ENCODE data around the gene GNB1L. TPM values are rescaled to one million over a fixed set of nuclear protein-coding genes. Genes with fewer than 3 reads are reported as not detected.

GNB1L gene
- total RNA-seq, 5 donors from 2014 or later (not counting 1 experiment from before 2014, with no cell fraction given) = 4.8 to 13.7 (median 12.9) TPM

- ChIA-PET POLR2A (no interaction called here), CTCF (no interaction called here)
- Mint-ChIP-seq H3K4me1 (peaks cover 54 to 70% (median 61%) of the 10 kb centered on the region in 3 donors), H3K36me3 (peaks cover 10% of the 10 kb centered on the region), H3K9me3 (no peaks in the 10 kb centered on the region), H3K4me3 (peak overlapping the region; percentile 90 to 98 (median 91)), H3K27ac (peak overlapping the region; percentile 89 to 93), H3K27me3 (no peaks in the 10 kb centered on the region)
- Histone ChIP-seq H3K9me3 (no peaks in the 10 kb centered on the region), H3K27ac (ENCODE audit: low read length) (no peak overlapping the region), H3K4me1 (ENCODE audit: control insufficient read depth in 1 of 2, extremely low read depth in 1 of 2, insufficient read depth in 2 of 2, low read length in 2 of 2) (peaks cover 4 to 67% of the 10 kb centered on the region in 2 experiments), H3K36me3 (ENCODE audit: control insufficient read depth in 2 of 2, extremely low read depth in 1 of 2, insufficient read depth in 1 of 2, low read length in 1 of 2) (peaks cover 12 to 34% of the 10 kb centered on the region in 2 donors), H3K27me3 (replicated peaks in 1 of 2; ENCODE audit: control insufficient read depth in 2 of 2, extremely low read depth in 1 of 2, insufficient read depth in 2 of 2, low read length in 1 of 2) (no peaks in the 10 kb centered on the region), H3K4me3 (ENCODE audit: control insufficient read depth in 1 of 2, extremely low read depth in 1 of 2, low read length in 1 of 2) (peak overlapping the region; percentile 93 to 99)
- WGBS (ENCODE audit: insufficient coverage) = 49% methylated on average over 11 of the region's 11 CpGs
- ATAC-seq (replicated peaks in 1 of 4) = no peak
- no peak for DNase-seq
Observed at GRCh38 chr22:19853058-19853878, 1.4 kb downstream of the GNB1L start.

GRCh38 chr22:19852177-19852781, 2.4 kb downstream of the GNB1L start:
- Mint-ChIP-seq H3K27me3 (no peaks in the 10 kb centered on the region), H3K9me3 (no peaks in the 10 kb centered on the region), H3K4me1 (peaks cover 60 to 67% (median 61%) of the 10 kb centered on the region in 3 donors), H3K36me3 (peaks cover 13% of the 10 kb centered on the region), H3K27ac (peak overlapping the region; percentile 89 to 93), H3K4me3 (peak overlapping the region; percentile 90 to 98 (median 91))
- 96% methylated on average over 12 of the region's 12 CpGs for WGBS (ENCODE audit: insufficient coverage)
- CTCF ChIA-PET = no interaction called here
- ATAC-seq (replicated peaks in 1 of 4) (no peak), DNase-seq (no peak)
- peaks cover 12 to 34% of the 10 kb centered on the region in 2 donors for H3K36me3 ChIP-seq (ENCODE audit: control insufficient read depth in 2 of 2, extremely low read depth in 1 of 2, insufficient read depth in 1 of 2, low read length in 1 of 2)
- H3K27me3 ChIP-seq (replicated peaks in 1 of 2; ENCODE audit: control insufficient read depth in 2 of 2, extremely low read depth in 1 of 2, insufficient read depth in 2 of 2, low read length in 1 of 2) = no peaks in the 10 kb centered on the region
- no peaks in the 10 kb centered on the region for H3K9me3 ChIP-seq
- H3K27ac ChIP-seq (ENCODE audit: low read length) = no peak overlapping the region
- POLR2A ChIA-PET = no interaction called here
- H3K4me1 ChIP-seq (ENCODE audit: control insufficient read depth in 1 of 2, extremely low read depth in 1 of 2, insufficient read depth in 2 of 2, low read length in 2 of 2) = peaks cover 4 to 68% of the 10 kb centered on the region in 2 experiments
- H3K4me3 ChIP-seq (ENCODE audit: control insufficient read depth in 1 of 2, extremely low read depth in 1 of 2, low read length in 1 of 2) = no peak overlapping the region

- ChIA-PET CTCF (no interaction called here), POLR2A (no interaction called here)
- peaks cover 4 to 65% of the 10 kb centered on the region in 2 experiments for H3K4me1 ChIP-seq (ENCODE audit: control insufficient read depth in 1 of 2, extremely low read depth in 1 of 2, insufficient read depth in 2 of 2, low read length in 2 of 2)
- no peak overlapping the region for H3K27ac ChIP-seq (ENCODE audit: low read length)
- H3K36me3 ChIP-seq (ENCODE audit: control insufficient read depth in 2 of 2, extremely low read depth in 1 of 2, insufficient read depth in 1 of 2, low read length in 1 of 2) = peaks cover 12 to 38% of the 10 kb centered on the region in 2 donors
- Mint-ChIP-seq H3K4me1 (peaks cover 55 to 60% (median 56%) of the 10 kb centered on the region in 3 donors), H3K9me3 (no peaks in the 10 kb centered on the region), H3K27ac (no peak overlapping the region), H3K36me3 (peaks cover 13% of the 10 kb centered on the region), H3K27me3 (no peaks in the 10 kb centered on the region), H3K4me3 (peak overlapping the region in 2 of 3 donors; percentile 91 to 98)
- peak in 1 of 35 experiments; percentile 4 for DNase-seq
- 94% methylated on average over 21 of the region's 21 CpGs for WGBS (ENCODE audit: insufficient coverage)
- H3K27me3 ChIP-seq (replicated peaks in 1 of 2; ENCODE audit: control insufficient read depth in 2 of 2, extremely low read depth in 1 of 2, insufficient read depth in 2 of 2, low read length in 1 of 2) = no peaks in the 10 kb centered on the region
- ATAC-seq (replicated peaks in 1 of 4) = no peak
- H3K4me3 ChIP-seq (ENCODE audit: control insufficient read depth in 1 of 2, extremely low read depth in 1 of 2, low read length in 1 of 2) = no peak overlapping the region
- H3K9me3 ChIP-seq = no peaks in the 10 kb centered on the region
Observed at GRCh38 chr22:19851291-19852176, 3.1 kb downstream of the GNB1L start.

- H3K4me1 ChIP-seq (ENCODE audit: control insufficient read depth in 1 of 2, extremely low read depth in 1 of 2, insufficient read depth in 2 of 2, low read length in 2 of 2) = peaks cover 2 to 58% of the 10 kb centered on the region in 2 experiments
- H3K27ac ChIP-seq (ENCODE audit: low read length) = no peak overlapping the region
- H3K27me3 ChIP-seq (replicated peaks in 1 of 2; ENCODE audit: control insufficient read depth in 2 of 2, extremely low read depth in 1 of 2, insufficient read depth in 2 of 2, low read length in 1 of 2) = no peaks in the 10 kb centered on the region
- no peak for DNase-seq
- Mint-ChIP-seq H3K9me3 (no peaks in the 10 kb centered on the region), H3K36me3 (peaks cover 13% of the 10 kb centered on the region), H3K27me3 (no peaks in the 10 kb centered on the region), H3K4me1 (peaks cover 51 to 59% (median 55%) of the 10 kb centered on the region in 3 donors), H3K27ac (peak overlapping the region in 1 of 2 donors; percentile 11), H3K4me3 (no peak overlapping the region)
- H3K9me3 ChIP-seq = no peaks in the 10 kb centered on the region
- H3K4me3 ChIP-seq (ENCODE audit: control insufficient read depth in 1 of 2, extremely low read depth in 1 of 2, low read length in 1 of 2) = no peak overlapping the region
- ChIA-PET POLR2A (no interaction called here), CTCF (no interaction called here)
- 84% methylated on average over 9 of the region's 9 CpGs for WGBS (ENCODE audit: insufficient coverage)
- H3K36me3 ChIP-seq (ENCODE audit: control insufficient read depth in 2 of 2, extremely low read depth in 1 of 2, insufficient read depth in 1 of 2, low read length in 1 of 2) = peaks cover 12 to 39% of the 10 kb centered on the region in 2 donors
- ATAC-seq (replicated peaks in 1 of 4) = no peak
Observed at GRCh38 chr22:19850763-19851109, 3.9 kb downstream of the GNB1L start.

GRCh38 chr22:19849835-19850762, 4.6 kb downstream of the GNB1L start:
- Mint-ChIP-seq H3K36me3 (peaks cover 13% of the 10 kb centered on the region), H3K27ac (no peak overlapping the region), H3K4me1 (peaks cover 50 to 62% (median 61%) of the 10 kb centered on the region in 3 donors), H3K4me3 (no peak overlapping the region), H3K9me3 (no peaks in the 10 kb centered on the region), H3K27me3 (no peaks in the 10 kb centered on the region)
- no peak for DNase-seq
- ATAC-seq (replicated peaks in 1 of 4) = no peak
- ChIA-PET POLR2A (no interaction called here), CTCF (no interaction called here)
- H3K27me3 ChIP-seq (replicated peaks in 1 of 2; ENCODE audit: control insufficient read depth in 2 of 2, extremely low read depth in 1 of 2, insufficient read depth in 2 of 2, low read length in 1 of 2) = no peaks in the 10 kb centered on the region
- peaks cover 12 to 39% of the 10 kb centered on the region in 2 donors for H3K36me3 ChIP-seq (ENCODE audit: control insufficient read depth in 2 of 2, extremely low read depth in 1 of 2, insufficient read depth in 1 of 2, low read length in 1 of 2)
- no peak overlapping the region for H3K4me3 ChIP-seq (ENCODE audit: control insufficient read depth in 1 of 2, extremely low read depth in 1 of 2, low read length in 1 of 2)
- H3K4me1 ChIP-seq (ENCODE audit: control insufficient read depth in 1 of 2, extremely low read depth in 1 of 2, insufficient read depth in 2 of 2, low read length in 2 of 2) = peaks cover 3 to 58% of the 10 kb centered on the region in 2 experiments
- no peak overlapping the region for H3K27ac ChIP-seq (ENCODE audit: low read length)
- 96% methylated on average over 5 of the region's 9 CpGs for WGBS (ENCODE audit: insufficient coverage)
- H3K9me3 ChIP-seq = no peaks in the 10 kb centered on the region

All from T-cell (primary cell).